Measurements from ENCODE around the gene MN1.

MN1 gene

GRCh38 chr22:27825174-27825573 lies 23.6 kb upstream of the MN1 start:
- peak; percentile 17 for DNase-seq

- no peak for DNase-seq
These were observed 21.7 kb upstream of the MN1 start for GRCh38 chr22:27823221-27823620.

GRCh38 chr22:27820896-27821866 lies 19.6 kb upstream of the MN1 start:
- no peak for DNase-seq

GRCh38 chr22:27816552-27816951 lies 15.0 kb upstream of the MN1 start:
- no peak for DNase-seq

GRCh38 chr22:27815826-27816530 lies 14.4 kb upstream of the MN1 start:
- DNase-seq: no peak

GRCh38 chr22:27814993-27815392 lies 13.4 kb upstream of the MN1 start:
- no peak for DNase-seq

- no peak for DNase-seq
These were observed 10.2 kb upstream of the MN1 start for GRCh38 chr22:27811778-27812177.

GRCh38 chr22:27810609-27811151 lies 9.1 kb upstream of the MN1 start:
- no peak for DNase-seq

- no peak for DNase-seq
These were observed 8.4 kb upstream of the MN1 start for GRCh38 chr22:27809700-27810608.

- DNase-seq: no peak
These were observed 7.7 kb upstream of the MN1 start for GRCh38 chr22:27809226-27809603.

- no peak for DNase-seq
These were observed 7.1 kb upstream of the MN1 start for GRCh38 chr22:27808451-27809225.

- no peak for DNase-seq
These were observed 4.3 kb upstream of the MN1 start for GRCh38 chr22:27805841-27806240.

GRCh38 chr22:27804470-27805297 lies 3.1 kb upstream of the MN1 start:
- peak; percentile 71 for DNase-seq

GRCh38 chr22:27803841-27804415 lies 2.4 kb upstream of the MN1 start:
- no peak for DNase-seq

GRCh38 chr22:27802346-27803073 lies 954 bp upstream of the MN1 start:
- no peak for DNase-seq

- DNase-seq: peak; percentile 44
These were observed 347 bp downstream of the MN1 start for GRCh38 chr22:27801202-27801615.

- no peak for DNase-seq
These were observed 1.0 kb downstream of the MN1 start for GRCh38 chr22:27800250-27801201.

GRCh38 chr22:27799827-27800249 lies 1.7 kb downstream of the MN1 start:
- no peak for DNase-seq
